HG03135 (cell line): Measurements from ENCODE around the gene LMTK2.

Experiments
- ATAC-seq: cut with Tn5 transposase; IDR thresholded peaks from one replicate; pipeline ENCODE4 v1.9.1; 2021; ENCODE audit warnings: mild to moderate bottlenecking, moderate library complexity; ENCODE audit not compliant: unreplicated experiment

LMTK2 gene

DNA sequence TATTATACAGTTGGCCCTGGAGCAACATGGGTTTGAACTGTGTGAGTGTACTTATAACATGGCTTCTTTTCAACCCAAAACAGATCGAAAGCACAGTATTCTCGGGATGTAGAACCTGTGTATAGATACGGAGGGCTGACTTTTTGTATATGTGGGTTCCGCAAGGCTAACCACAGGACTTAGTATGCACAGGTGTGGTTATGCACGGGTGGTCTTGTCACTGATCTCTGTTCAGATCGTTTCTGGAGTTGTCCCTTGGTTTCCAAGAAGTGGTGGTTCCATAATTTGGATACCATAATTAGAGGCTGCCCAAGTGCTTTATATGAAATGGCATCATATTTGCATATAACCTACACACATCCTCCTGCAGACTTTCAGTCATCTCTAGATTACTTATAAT, 93.7 kb downstream of the LMTK2 start:
- ATAC-seq = peak; percentile 43

DNA sequence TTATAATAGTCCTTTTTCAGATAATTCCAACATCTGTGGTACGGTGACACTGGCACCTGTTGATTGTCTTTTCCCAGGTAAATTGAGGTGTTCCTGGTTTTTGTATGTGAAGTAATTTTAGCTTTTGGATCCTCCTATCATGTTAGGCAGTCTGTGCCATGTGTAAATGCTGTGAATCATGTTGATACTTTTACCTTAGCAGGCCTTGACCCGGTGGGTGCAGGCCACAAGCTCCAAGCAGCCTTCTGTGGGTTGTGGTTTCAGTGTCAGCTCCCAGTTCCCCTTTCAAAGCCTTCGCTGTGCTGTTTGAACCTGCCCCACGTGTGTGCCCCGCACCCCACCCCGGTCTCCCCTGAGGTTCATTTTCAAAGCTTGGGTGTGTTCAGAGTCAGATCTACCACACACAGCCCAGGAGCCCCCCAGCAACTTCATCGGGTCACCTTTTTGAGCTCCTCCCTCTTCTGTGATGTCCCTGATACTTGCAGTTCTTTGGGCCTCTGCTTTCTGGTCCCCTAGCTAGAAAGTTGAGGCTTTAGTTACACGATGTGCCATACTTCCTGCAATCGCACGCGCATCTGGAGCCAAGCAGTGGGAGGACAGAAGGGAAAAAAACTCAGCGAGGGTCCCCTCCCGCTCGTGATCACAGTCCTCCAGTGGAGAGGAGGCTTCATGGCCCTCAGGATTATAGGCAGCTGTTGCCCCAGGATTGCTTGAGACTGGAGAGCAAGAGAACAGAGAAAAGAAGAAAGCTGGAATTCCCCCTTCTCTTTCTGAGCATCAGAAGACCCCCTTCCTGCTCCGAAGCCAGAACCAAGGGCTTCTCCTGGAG, 95.9 kb downstream of the LMTK2 start:
- peak; percentile 91 for ATAC-seq

DNA sequence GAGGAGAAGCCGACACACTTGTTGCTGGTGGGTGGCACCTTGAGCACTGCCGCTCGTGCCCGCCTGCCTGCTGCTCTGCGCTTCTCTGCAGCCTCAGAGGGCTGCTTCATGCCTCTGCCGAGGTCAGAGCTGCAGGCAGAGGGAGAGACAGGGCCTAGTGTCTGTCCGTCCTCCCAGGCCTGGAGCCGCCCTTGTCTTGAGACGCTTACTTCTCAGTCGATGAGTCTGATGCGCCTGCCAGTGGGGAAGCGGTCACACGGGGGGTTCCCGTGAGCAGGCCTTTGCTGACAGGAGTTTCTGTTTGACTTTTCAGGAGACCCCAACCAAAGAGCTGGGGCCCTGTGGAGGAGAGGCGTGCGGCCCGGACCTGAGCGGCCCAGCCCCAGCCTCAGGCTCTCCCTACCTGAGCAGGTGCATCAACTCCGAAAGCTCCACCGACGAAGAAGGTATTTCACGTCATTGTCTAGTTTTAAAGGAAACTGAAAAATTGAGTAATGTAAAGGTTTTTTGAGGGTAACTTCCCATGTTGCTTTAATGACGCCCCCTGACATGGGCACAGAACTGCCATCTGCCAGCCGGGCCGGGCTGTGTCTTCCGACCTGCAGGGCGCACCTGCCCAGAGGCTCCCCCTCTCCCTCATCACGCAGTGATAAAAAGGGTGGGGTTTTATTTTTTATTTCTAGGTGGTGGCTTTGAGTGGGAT, 96.8 kb downstream of the LMTK2 start:
- ATAC-seq = no peak

DNA sequence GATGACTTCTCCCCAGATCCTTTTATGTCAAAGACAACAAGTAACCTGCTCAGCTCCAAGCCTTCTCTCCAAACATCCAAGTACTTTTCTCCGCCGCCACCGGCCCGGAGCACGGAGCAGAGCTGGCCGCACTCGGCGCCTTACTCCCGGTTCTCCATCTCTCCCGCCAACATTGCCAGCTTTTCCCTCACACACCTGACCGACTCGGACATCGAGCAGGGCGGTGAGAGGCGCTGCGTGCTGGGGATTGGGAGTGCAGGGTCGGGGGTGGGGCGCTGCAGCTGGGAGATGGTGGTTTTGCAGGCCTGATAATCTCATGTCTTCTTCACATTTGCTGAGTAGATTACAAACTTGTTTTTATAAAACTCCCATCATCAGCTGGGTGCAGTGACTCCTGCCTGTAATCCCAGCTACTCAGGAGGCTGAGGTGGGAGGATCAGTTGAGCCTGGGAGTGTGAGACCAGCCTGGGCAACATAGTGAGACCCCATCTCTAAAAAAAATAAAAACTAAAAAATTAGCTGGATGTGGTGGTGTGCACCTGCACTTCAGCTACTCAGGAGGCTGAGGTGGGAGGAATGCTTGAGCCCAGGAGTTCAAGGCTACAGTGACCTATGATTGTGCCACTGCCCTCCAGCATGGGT, 97.4 kb downstream of the LMTK2 start:
- ATAC-seq = no peak

- ATAC-seq = no peak
Observed at GRCh38 chr7:98204670-98205069, 98.0 kb downstream of the LMTK2 start.

DNA sequence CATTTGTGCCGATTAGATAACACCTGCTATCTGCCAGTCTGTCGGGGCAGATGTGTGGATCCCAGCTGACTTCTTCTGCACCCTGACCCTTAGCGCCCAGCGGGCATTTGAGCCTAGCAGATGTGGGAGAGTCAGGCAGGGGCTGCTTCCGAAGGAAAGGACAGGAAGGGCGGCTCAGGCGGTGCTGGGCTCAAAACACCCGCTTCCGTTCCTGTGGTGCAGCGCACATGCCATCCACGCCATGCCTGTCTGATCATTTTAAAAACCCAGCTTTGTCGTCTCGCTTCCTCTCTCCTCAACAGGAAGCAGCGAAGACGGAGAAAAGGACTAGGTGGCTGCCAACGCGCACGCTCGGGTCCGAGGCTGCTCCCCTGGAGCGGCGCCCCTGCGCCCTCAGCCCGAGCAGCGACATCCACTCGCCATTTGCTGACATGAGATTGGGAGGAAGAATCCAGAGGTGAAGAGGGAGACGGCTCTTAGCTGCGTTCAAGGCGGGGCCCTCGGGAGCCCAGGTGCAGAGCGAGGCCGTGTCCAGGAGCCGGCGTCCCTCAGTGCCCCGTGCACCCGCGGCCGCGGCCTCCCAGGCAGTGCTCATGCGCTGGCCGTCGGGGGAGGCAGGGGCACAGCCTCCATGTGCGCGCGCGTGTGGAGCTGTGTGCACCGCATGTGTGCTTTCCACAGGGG, 98.6 kb downstream of the LMTK2 start:
- ATAC-seq = no peak

DNA sequence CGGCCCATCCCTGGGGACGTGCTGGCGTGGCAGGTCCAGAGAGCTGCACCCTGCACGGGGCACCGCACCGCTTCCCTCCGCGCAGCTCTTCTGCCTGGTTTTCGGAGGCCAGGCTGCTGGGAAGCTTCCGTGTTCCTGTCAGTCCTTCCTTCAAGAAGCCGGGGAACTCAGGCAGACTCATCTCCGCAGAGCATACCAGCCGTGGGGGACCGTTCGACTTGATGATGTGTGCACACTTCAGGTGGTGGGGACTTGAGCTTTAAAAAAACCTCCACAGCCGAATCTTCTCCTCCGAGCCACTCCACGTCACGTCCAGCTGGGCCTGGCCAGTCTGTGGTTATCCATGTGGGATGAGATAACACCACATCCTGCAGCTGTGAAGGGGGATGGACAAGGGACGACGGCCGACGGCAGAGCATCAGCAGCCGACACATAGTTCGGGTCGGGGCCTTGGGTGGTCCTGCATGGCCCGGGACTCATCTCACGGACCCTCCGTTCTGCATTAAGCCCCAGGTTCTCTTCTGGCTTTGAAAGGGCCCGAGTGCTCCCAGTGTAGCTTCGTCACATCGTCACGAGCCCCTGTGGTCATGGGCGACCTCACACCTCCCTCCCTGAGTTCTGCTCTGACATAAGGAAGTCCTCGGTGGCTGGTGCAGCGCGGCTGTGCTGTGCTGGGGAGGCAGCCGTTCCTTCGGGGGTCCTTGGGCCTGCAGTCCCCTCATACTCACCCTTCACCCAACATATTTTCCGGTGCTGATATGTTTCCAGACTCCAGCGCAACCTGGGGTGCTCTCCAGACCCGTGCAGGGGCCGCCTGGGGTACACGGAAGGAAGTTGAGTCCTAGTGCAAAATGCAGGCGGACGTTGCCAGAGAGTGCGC, 100.0 kb downstream of the LMTK2 start:
- ATAC-seq = no peak

- no peak for ATAC-seq
Observed at GRCh38 chr7:98209166-98209920, 102.7 kb downstream of the LMTK2 start.

DNA sequence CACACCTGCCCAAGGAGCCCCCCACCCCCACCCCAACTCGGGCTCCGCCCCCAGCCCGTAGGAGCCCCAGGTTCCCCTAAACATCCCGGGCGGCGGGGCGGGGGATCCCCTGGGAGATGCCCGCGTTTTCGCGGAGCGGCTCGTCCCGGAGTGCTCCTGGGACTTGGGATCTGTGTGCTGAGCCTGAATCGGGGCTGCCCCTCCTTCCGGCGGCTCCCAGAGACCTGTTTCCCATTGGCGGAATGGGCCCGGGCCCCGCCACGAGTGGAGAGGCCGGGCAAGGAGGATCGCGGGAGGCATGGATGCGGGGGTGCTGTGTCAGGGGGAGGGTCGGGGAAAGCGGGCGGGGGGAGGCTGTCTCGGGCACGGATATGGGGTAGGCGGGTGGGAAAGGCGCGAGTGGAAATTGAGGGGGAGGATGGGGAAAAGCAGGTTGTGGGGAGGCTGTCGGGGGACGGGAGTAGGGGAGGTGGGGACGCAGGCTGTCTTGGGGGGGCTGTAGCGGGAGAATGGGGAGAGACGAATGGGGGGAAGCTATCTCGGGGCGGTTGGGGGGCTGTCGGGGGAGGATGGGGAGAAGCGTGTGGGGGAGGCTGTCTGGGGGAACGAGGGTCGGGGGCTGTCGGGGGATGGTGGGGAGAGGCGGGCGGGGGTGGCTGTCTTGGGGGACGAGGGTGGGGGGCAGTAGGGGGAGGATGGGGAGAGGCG, 104.0 kb downstream of the LMTK2 start:
- no peak for ATAC-seq

- no peak for ATAC-seq
Observed at GRCh38 chr7:98211221-98211675, 104.6 kb downstream of the LMTK2 start, which contains the start of gene BHLHA15. TSS of gene BHLHA15 (plus strand) at chr7:98211439. CDS start at chr7:98212310, 871 bp downstream.

DNA sequence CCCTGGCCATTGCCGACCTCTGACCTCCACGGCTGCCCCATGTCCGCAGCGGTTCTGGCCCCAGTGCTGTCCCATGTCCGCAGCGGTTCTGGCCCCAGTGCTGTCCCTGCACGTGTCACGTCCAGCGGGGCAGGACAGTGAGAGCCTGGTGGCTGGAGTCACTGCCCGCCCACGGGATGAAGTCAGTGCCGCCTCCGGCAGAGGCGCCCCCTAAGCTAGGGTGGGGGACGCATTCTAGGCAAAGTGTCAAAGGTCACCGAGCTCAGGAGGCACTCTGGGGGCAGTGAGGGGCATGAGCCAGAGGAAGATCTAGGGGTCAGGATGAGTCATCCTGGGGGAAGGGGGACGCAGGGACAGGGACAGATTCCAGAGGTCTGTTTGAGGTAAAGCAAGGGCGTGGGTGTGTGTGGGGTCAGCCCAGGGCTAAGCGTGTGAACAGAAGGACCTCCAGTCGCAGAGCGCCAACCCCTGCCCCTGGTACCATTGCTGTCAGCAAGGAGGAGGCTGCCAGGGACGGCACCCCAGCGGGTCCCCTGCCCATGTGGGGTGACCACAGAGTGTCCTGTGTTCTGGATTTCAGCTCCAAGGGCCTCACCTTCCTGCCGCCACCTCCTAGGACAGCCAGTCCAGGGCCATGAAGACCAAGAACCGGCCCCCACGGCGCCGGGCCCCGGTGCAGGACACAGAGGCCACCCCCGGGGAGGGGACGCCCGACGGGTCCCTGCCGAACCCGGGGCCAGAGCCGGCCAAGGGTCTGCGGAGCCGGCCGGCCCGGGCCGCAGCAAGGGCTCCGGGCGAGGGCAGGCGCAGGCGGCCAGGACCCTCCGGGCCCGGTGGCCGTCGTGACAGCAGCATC, 105.2 kb downstream of the LMTK2 start:
- no peak for ATAC-seq

DNA sequence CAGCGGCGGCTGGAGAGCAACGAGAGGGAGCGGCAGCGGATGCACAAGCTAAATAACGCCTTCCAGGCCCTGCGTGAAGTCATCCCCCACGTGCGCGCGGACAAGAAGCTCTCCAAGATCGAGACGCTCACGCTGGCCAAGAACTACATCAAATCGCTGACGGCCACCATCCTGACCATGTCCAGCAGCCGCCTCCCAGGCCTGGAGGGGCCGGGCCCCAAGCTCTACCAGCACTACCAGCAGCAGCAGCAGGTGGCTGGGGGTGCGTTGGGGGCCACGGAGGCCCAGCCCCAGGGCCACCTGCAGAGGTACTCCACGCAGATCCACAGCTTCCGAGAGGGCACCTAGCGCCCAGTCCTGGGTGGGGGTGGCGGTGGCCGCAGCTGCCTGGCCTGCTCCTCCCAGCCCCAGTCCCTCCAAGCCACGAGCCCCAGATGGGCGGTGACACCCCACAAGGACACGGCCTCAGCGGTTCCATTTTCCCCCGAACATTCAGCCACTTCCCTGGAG, 105.9 kb downstream of the LMTK2 start:
- ATAC-seq = no peak

DNA sequence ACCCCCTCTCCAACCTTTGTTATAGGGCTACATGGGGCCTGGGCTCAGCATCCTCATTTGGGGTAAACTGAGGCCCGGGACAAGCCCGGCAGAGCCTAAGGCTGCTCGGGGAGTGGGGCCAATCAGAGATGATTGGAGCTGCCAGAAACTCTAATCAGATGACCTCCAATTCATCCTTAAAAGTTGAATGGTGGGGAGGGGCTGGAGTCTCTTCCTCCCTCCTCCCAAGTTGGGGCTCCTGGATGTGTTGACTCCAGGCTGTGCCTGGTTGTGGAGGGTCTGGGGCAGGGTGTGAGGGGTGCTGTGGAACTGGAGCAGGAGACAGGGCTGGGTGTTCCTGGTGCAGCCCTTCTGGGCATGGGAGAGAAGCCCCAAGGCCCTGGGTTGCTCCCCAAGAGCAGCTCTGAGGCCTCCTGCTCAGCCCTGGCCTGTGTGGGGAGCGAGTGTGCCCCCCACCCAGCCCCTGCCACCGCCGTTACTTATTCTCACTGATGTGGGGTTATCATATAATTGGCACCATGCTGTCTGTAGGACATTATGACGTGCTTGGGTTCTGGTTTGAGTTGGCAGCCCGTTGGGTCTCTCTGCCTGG, 106.7 kb downstream of the LMTK2 start:
- ATAC-seq = no peak

DNA sequence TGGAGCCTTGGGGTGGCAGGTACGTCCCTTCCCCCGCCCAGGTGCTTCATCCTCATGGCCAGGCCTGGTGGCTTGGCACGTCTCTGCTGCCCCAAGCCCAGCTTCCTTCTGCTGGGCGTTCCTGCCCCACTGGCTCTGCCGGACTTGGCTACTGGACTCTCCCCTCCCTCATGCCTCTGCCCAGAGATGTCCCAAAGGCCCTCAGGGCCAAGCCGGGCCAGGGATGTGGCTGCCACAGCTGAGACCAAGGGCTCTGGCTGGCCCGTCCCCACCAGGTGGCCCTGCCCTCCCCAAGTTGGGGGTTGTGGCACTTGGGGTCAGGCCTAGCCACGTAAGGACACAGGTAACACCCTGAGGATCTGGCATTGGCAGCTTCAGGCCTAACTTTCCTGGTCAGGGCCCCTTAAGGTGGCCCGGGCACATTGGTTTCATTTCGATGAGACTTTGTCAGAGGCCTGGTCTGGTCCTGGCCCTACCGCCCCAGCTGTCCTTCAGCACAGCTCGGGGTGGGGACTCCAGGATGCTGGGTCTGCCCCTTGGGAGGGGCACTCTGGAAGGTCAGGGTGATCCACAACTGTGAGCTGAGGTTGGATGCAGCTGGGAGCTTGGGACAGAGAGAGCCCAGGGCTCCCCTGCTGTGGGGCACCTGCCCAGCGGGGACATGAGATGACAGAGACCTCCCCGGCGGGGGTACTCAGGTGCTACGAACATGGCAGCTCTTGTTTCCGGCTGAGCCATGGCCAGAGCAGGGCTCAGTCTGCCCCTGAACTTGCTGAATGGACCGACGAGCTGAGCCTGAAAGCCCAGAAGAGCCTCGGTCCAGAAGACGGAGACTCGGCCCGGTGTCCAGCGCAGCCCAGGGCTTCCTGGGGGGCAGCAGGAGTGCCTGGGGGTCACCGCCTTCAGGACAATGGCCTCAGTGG, 107.5 kb downstream of the LMTK2 start:
- ATAC-seq = no peak

DNA sequence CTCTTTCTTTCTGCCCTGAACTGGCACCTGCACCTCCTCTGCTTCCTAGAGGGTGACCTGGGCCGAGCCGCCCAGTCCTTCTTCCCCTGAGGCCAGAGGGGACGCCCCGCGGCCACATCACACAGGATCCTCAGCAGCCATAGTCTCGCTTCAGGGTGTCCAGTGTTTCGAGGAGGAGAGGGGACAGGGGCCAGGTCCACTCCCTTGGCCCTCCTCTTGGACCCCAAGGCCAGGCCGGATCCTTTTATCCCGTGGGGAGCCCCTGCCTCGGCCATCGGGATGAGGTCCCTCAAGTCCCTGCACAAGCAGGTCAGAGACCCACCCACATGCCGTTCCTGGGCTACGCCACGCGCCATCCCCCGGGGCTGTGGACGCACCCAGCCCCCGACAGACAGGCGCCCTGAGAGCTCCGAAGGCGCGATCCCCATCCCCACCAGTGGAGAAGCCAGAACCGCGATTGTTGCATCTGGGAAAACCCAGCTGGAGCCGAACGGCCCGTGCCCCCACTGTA, 108.2 kb downstream of the LMTK2 start:
- no peak for ATAC-seq
